ENCODE results near the gene BPIFB4. TPM values are rescaled to one million over a fixed set of nuclear protein-coding genes. Genes with fewer than 3 reads are reported as not detected.

BPIFB4 gene
- total and polyA plus RNA-seq, 2 donors (not counting 3 experiments of a cell fraction or from before 2014, with no cell fraction given), result not detected

- POLR2A ChIA-PET, result no interaction called here
- no peak overlapping the region for H3K27ac ChIP-seq (ENCODE audit: insufficient read depth, low read depth, low read length)
- no peak overlapping the region for H3K4me2 ChIP-seq (ENCODE audit: insufficient read depth, low read length)
- no peaks in the 10 kb centered on the region for H3K27me3 ChIP-seq (ENCODE audit: control insufficient read depth in 2 of 2, insufficient read depth in 2 of 2, low read length in 2 of 2)
- no peaks in the 10 kb centered on the region for H4K20me1 ChIP-seq (replicated peaks; ENCODE audit: control insufficient read depth, extremely low read depth, insufficient read depth, low read length)
- TF ChIP-seq POLR2A (IDR thresholded peaks at IDR 0.05; ENCODE audit: low read depth, low read length), result no peak
- TF ChIP-seq MYC (IDR thresholded peaks at IDR 0.05; ENCODE audit: low read depth, low read length), result no peak
- no peak for TF ChIP-seq GATA2 (IDR thresholded peaks at IDR 0.05; ENCODE audit: insufficient read depth, insufficient read length, low read depth, low read length)
- no peak for TF ChIP-seq FOS (IDR thresholded peaks at IDR 0.05; ENCODE audit: borderline replicate concordance, insufficient read depth, low read length)
- TF ChIP-seq EZH2 (IDR thresholded peaks at IDR 0.05; ENCODE audit: borderline replicate concordance, low read depth, low read length, severe bottlenecking), result no peak
- no peak for TF ChIP-seq POLR2AphosphoS5 (IDR thresholded peaks at IDR 0.05; ENCODE audit: insufficient read depth, low read depth, low read length)
- no peak for TF ChIP-seq MAX (IDR thresholded peaks at IDR 0.05; ENCODE audit: insufficient read depth, insufficient read length)
- no peak for TF ChIP-seq JUN (IDR thresholded peaks at IDR 0.05; ENCODE audit: borderline replicate concordance, insufficient read depth, insufficient read length, low read depth)
- TF ChIP-seq CTCF (IDR thresholded peaks at IDR 0.05; ENCODE audit: extremely low read depth in 1 of 2, insufficient read depth in 1 of 2, low read depth in 1 of 2, low read length in 2 of 2), result no peak
- FAIRE-seq (no peak), DNase-seq (ENCODE audit: low read depth, low spot score) (no peak)
- intact Hi-C loops (cut with micrococcal nuclease), result no loop called here
- H2AFZ ChIP-seq (ENCODE audit: low read depth, low read length), result no peak overlapping the region
- H3K79me2 ChIP-seq (ENCODE audit: control insufficient read depth, insufficient read depth, low read length), result no peaks in the 10 kb centered on the region
- H3K9ac ChIP-seq (replicated peaks; ENCODE audit: extremely low read depth, insufficient read depth, low read length), result no peak overlapping the region
- CTCF ChIA-PET, result interaction anchor here (0.9 to 1.1 kb wide), 2 partner anchors 8 to 56 kb away, joined by 4 read pairs; no protein-coding TSS in a partner anchor
- BruUV-seq (replicated peaks), result no TSS peak
- no peaks in the 10 kb centered on the region for H3K9me3 ChIP-seq (replicated peaks; ENCODE audit: control insufficient read depth, insufficient read depth, low read length)
- H3K36me3 ChIP-seq (ENCODE audit: control insufficient read depth in 2 of 2, extremely low read depth in 1 of 2, insufficient read depth in 2 of 2, low read length in 2 of 2), result no peaks in the 10 kb centered on the region
- H3K4me3 ChIP-seq (replicated peaks in 1 of 3; ENCODE audit: insufficient read depth in 1 of 3, low read depth in 1 of 3, low read length in 3 of 3), result no peak overlapping the region
- dilution Hi-C loops (cut with MboI; ENCODE audit: extremely low pct_ligation_motif_present, low sequenced_read_pairs), result no loop called here
- H3K4me1 ChIP-seq (ENCODE audit: control insufficient read depth, extremely low read depth, insufficient read depth, low read length), result no peaks in the 10 kb centered on the region
- H3K9me1 ChIP-seq (replicated peaks; ENCODE audit: control insufficient read depth, extremely low read depth, insufficient read depth, low read length), result no peaks in the 10 kb centered on the region
Measured at GRCh38 chr20:33067806-33068205, 11.6 kb upstream of the BPIFB4 start.
